Loucy (cell line): ENCODE measurements around the gene RSRC1.

Experiments used
- CTCF ChIP-seq: fragments of 200-600 bp; sonication (generic); conservative IDR thresholded peaks from 2 replicates; pipeline ENCODE4 v1.5.1; 2014; ENCODE audit warnings: mild to moderate bottlenecking, antibody characterized with exemption, low read length
- EZH2phosphoT487 ChIP-seq: fragments of 200-600 bp; IDR thresholded peaks from 2 replicates; pipeline ENCODE4 v1.6.1; 2018; ENCODE audit warnings: antibody characterized with exemption, mild to moderate bottlenecking, moderate library complexity, borderline replicate concordance

GRCh38 chr3:158091531-158091930 lies 18.4 kb upstream of the RSRC1 start:
- TF ChIP-seq CTCF (no peak), EZH2phosphoT487 (no peak)
